HG02852 (cell line): ENCODE measurements around the gene OR10J4.
"Not testable (repeated sequence)": the region's sequence is repeated elsewhere in the genome, so short reads cannot be mapped to it uniquely, and the experiment has no call there.

Experiments used
- ATAC-seq: cut with Tn5 transposase; IDR thresholded peaks from one replicate; pipeline ENCODE4 v1.9.1; 2021; ENCODE audit warnings: mild to moderate bottlenecking, moderate library complexity; ENCODE audit not compliant: unreplicated experiment

OR10J4 gene

DNA sequence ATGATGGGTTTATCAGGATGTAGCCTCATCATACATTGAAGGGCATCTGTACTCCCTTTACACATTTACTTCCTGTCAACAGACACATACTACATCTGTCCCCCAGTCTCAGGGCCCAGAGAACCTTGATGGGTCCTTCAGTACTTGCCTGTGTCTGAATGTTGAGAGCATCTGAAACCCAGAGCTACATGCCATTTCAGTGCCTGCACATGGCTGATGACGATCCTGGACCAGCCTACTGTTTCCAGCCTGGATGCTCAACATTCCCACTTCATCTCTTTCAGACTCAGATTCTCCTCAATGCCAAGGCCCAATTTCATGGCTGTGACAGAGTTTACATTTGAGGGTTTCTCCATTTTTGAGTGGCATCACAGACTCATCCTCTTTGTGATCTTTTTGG, at the start of gene OR10J4:
Gene OR10J4 (plus strand): TSS at position 301 of the 400 bp plus-strand sequence.
- no peak for ATAC-seq

DNA sequence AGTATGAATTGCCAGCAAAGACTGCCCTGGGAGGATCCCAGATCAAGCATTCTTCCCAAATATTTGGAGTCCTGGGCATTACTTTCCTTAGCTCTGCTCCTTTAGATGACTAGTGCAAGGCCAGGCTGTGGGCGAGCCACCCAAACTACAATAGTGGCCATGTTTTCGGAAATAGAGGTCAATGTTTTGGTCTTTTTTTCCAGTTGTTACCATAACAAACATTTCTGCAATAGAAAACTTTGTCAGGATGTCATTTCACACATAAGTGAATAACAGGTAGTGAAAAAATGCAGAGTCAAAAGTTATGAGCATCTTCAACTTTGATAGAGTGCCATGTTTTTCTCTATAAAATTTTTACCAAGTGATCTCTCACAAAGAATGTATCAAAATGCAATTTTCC, 25.2 kb upstream of the OR10J4 start:
- ATAC-seq = no peak

DNA sequence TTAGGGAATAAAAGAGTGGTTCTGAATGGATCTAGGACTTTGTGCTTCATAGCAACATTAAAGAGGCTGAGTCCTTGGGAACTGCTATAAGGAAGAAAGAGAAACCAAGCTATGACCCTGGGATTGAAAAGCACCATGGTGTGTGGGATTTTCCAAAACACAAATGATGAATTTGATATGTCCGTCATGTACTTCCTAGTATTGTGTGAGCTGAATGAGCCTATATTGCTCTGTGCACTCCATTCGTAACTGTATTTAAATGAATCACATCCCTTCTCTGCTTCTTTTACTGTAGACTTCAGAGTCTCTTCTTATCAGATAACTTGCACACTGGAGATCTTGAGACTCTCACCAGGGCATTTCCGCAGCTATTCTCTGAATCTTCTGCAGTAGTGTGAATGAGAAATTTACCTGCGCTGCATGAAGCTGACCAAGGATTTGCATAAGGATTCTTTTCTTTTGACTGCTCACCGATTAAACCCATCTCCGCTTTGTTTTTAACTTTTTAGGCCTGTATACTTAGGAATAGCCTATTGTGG, 23.1 kb upstream of the OR10J4 start:
- ATAC-seq = no peak

GRCh38 chr1:159421821-159422220, 10.2 kb upstream of the OR10J4 start:
- ATAC-seq = no peak

GRCh38 chr1:159428536-159428935, 3.5 kb upstream of the OR10J4 start:
- no peak for ATAC-seq

DNA sequence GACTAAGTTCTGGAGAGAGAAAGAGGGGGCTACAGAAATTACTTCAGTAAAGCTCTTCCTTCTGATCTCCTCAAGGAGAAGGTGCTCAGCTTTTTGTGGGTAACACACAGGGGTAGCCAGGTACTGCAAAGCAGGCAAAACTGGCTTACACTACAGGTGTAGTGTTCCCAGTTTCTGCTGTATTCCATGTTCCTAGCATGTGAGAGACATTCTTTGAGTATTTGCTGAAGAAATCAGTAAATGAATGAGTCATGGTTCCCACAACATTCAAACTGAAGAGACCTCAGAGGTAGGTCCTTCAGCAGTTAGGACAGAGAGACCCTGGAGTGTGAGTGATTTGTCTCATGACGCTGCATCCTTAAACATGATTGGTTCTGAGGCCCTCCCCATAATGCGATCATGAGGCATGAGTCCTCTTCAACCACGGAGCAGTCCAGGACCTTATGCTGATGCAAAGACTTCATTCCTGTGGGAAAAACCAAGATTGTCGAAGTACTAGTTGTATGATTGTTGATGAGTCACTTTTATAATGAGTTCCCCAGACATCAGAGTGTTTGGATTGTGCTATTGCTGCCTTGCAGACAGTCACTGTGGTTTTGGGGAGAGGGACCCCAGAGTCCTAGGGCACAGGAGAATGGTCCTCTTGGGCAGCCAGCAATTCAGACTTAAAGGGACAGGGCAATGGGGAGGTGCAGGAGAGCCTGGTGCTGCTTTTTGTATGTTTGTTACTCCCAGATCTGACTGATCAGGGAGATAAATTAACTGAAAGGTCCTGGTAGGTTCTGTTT, 2.7 kb upstream of the OR10J4 start:
- no peak for ATAC-seq

- ATAC-seq = no peak
Observed at GRCh38 chr1:159430985-159431384, 1.0 kb upstream of the OR10J4 start.

DNA sequence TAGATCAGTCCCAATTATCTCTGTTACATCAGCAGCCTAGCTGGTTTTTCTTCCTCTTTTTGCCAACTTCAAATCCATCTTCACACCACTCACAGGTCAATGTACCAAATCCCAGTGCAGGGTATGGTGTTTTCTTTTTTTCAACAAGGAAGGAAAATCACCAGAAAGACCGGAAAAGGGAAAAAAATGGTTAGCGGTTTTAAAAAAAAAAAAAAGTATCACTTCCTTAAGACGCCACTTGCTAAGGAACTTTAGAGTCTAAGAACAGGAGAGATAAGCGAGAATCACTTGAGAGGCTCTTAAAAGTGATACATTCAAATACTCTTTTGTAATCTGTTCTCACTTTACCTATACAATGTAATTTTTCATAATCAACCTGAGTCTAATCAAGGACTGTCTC, 4.5 kb downstream of the OR10J4 start:
- no peak for ATAC-seq

- ATAC-seq = no peak
Observed at GRCh38 chr1:159439422-159439821, 7.4 kb downstream of the OR10J4 start, which contains the start of gene OR10J1. Gene OR10J1, plus strand, starts transcription at chr1:159439722. Its CDS starts 70 bp downstream, at chr1:159439792.

DNA sequence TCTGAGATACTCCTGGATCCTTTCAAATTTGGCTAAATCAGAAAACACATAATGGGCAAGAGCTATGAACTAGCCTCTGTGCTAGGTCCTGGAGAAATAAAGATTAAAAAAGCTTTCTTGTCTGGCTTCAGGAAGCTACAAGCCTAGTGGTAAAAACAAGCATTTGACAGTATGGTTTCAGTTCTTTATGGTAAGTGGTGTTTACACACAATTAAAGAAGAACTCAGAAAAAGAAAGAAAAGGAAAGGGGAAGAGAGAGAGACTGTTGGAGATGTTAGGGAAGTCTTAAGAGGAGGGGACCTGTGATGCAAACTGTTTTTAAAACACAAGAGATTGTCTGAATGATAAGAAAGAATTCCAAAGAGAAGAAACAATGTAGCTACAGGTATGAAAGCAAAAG, 9.4 kb downstream of the OR10J4 start:
- no peak for ATAC-seq

- ATAC-seq = no peak
Observed at GRCh38 chr1:159442428-159442827, 10.4 kb downstream of the OR10J4 start.

DNA sequence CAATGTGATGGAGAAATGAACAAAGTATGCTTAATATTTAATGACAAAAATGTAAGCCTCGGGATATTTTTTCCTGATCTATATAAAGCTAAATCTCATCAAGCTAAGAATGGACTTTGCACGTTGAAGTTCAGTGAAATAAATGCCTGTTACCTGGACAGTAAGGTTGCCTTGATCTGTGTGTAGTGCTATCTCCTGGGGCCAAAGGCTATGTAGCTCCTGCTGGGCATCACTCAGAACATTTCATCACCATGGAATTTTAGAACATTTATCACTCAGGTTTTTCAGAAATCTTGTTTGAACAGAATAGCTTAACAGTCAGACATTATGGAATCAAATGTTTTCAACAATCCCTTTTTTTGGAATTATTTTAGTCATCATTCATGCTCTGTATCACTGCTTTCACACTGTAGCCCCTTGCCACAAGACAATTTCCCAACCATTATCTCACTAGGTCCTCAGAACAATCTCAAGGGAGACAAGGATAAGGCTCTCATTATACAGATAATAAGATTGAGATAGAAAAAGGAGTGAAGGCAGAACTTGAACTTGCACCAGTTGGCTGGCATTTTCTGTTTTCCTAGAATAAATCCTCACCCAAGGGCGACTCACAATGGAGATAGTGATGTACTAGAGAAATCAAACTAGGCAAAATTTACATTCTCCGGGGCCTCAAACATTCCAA, 11.2 kb downstream of the OR10J4 start:
- no peak for ATAC-seq

DNA sequence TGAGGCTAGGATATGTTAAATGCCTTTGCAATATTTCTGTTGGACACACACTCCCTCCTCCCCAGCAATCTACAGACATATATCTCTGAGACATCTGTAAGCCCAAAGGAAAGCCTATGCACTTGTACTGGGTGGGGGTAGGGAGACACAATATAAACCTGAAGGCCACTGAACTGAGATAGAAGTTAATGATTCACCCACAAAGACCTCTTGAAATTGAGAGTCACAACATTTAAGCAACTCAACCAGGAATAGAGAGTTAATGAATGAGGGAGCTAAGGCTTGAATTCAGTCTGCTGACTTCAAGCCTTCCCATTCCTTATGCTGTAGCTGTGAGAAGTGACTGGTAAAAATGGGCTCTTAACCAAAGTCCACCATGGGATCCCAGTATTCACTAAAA, 12.5 kb downstream of the OR10J4 start:
- ATAC-seq = no peak

GRCh38 chr1:159448181-159448580, 16.2 kb downstream of the OR10J4 start:
- no peak for ATAC-seq

GRCh38 chr1:159449605-159450004, 17.6 kb downstream of the OR10J4 start:
- not testable (repeated sequence) for ATAC-seq

- no peak for ATAC-seq
Observed at GRCh38 chr1:159459551-159459950, 27.5 kb downstream of the OR10J4 start.

GRCh38 chr1:159465191-159465603, 33.2 kb downstream of the OR10J4 start:
- no peak for ATAC-seq

DNA sequence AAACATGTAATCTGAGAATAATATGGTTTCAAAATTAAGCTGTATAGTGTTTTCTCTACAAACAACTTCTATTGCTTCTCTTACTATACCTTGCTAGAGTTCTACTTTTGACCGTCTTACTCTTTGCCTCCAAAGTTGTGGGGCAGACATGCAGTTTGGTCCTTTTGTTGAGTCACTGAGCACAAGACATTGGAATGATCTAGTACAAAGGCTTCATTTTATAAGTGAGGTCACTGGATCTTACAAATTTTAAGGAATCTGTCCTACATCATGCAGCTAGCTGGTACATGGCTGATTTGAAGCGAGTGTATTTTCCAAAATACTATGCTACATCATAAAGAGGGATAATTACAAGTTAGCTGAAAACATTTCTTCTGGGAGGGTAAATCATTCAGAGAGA, 36.3 kb downstream of the OR10J4 start:
- no peak for ATAC-seq

- ATAC-seq = no peak
Observed at GRCh38 chr1:159469921-159470533, 38.0 kb downstream of the OR10J4 start.

- no peak for ATAC-seq
Observed at GRCh38 chr1:159473335-159473734, 41.3 kb downstream of the OR10J4 start.

GRCh38 chr1:159474926-159475325, 42.9 kb downstream of the OR10J4 start:
- ATAC-seq = no peak
